ENCODE results near the gene PCDH18. TPM values are rescaled to one million over a fixed set of nuclear protein-coding genes. Genes with fewer than 3 reads are reported as not detected.

The PCDH18 gene
- total RNA-seq, 1 donor from 2014 or later: 1.2 TPM

DNA sequence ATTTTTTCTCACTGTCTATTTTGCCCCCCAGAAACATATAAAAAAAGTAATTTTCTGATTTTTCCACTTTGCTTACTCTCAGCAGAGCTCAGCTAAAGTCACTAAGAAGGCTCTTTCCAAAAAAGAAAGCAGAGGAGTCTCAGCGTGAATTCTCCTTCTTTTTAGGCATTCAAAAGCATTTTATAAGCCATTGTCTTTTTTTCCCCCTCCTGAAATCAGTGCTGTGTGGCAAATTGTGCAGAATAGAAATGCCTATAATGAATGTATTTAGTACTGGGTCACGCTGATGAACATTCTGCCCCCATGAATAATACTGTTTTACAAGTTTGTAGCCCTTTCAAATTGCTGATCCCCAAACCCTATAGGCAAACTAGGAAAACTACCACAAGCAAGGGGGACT lies 1.6 kb upstream of the PCDH18 start:
- H3K4me3 ChIP-seq (ENCODE audit: low read depth, low read length): no peak overlapping the region
- TF ChIP-seq, protein P1, sequence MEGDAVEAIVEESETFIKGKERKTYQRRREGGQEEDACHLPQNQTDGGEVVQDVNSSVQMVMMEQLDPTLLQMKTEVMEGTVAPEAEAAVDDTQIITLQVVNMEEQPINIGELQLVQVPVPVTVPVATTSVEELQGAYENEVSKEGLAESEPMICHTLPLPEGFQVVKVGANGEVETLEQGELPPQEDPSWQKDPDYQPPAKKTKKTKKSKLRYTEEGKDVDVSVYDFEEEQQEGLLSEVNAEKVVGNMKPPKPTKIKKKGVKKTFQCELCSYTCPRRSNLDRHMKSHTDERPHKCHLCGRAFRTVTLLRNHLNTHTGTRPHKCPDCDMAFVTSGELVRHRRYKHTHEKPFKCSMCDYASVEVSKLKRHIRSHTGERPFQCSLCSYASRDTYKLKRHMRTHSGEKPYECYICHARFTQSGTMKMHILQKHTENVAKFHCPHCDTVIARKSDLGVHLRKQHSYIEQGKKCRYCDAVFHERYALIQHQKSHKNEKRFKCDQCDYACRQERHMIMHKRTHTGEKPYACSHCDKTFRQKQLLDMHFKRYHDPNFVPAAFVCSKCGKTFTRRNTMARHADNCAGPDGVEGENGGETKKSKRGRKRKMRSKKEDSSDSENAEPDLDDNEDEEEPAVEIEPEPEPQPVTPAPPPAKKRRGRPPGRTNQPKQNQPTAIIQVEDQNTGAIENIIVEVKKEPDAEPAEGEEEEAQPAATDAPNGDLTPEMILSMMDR (IDR thresholded peaks at IDR 0.05; ENCODE audit: insufficient read depth, low read length, poor library complexity, severe bottlenecking): no peak
- no peak for DNase-seq (ENCODE audit: low read depth)
- no peaks in the 10 kb centered on the region for H3K36me3 ChIP-seq (ENCODE audit: control insufficient read depth, insufficient read depth, low read length)
- H3K27me3 ChIP-seq (ENCODE audit: control insufficient read depth, insufficient read depth, low read length): no peaks in the 10 kb centered on the region

DNA sequence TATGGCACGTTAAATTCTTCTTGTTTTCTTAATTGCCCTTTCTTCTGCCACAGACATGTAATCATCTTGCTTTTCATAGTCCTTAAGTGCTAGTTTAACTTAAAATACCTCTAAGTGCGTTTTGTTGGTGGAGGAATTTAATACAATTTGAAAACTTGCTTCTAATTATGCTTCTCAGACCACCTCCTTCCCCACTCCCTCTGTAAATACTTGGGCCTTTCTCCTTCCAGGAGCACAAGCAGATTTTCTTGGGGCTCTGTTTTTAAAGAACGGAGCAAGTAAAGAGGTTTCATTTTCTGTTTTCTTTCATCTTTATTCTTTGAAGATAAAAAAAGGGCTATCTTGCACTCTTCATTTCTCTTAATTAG lies 559 bp upstream of the PCDH18 start:
- H3K27me3 ChIP-seq (ENCODE audit: control insufficient read depth, insufficient read depth, low read length): no peaks in the 10 kb centered on the region
- TF ChIP-seq, protein P1 (IDR thresholded peaks at IDR 0.05; ENCODE audit: insufficient read depth, low read length, poor library complexity, severe bottlenecking): no peak
- DNase-seq (ENCODE audit: low read depth): no peak
- H3K36me3 ChIP-seq (ENCODE audit: control insufficient read depth, insufficient read depth, low read length): no peaks in the 10 kb centered on the region
- H3K4me3 ChIP-seq (ENCODE audit: low read depth, low read length): peak overlapping the region; percentile 57

DNA sequence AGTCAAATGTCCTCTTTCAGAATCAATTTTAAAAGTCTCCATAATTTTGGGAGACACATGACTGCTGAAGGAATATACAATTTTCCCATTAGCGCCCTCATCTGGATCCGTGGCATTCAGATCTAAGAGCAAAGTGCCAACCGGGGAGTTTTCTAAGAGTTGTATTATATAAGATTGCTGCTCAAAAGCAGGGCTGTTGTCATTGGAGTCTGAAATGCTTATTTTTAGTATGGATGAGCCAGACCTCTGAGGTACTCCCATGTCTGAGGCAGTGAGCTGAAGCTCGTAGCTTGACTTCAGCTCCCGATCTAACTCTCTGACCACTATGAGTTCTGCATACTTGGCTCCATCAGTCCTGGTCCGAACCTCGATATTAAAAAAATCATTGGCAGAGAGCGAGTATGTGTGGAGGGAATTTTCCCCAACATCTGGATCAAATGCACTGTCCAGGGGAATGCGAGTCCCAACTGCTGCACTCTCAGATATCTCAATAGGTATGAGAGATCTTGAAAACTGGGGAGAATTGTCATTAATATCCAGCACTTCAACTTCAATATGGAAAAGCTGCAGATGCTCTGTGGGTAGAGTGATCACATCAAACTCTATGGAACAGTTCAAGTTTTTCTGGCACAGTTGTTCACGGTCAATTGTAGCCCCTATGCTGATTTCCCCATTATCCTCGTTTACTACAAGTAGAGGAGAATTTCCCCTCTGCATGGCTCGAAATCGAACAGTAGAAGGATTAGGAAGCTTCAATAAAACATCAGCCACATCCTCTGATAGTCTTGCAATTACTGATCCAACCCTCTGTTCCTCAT lies 917 bp downstream of the PCDH18 start:
- TF ChIP-seq, protein P1 (IDR thresholded peaks at IDR 0.05; ENCODE audit: insufficient read depth, low read length, poor library complexity, severe bottlenecking): peak; percentile 30
- no peak for DNase-seq (ENCODE audit: low read depth)
- no peaks in the 10 kb centered on the region for H3K27me3 ChIP-seq (ENCODE audit: control insufficient read depth, insufficient read depth, low read length)
- H3K36me3 ChIP-seq (ENCODE audit: control insufficient read depth, insufficient read depth, low read length): no peaks in the 10 kb centered on the region
- peak overlapping the region; percentile 57 for H3K4me3 ChIP-seq (ENCODE audit: low read depth, low read length)

DNA sequence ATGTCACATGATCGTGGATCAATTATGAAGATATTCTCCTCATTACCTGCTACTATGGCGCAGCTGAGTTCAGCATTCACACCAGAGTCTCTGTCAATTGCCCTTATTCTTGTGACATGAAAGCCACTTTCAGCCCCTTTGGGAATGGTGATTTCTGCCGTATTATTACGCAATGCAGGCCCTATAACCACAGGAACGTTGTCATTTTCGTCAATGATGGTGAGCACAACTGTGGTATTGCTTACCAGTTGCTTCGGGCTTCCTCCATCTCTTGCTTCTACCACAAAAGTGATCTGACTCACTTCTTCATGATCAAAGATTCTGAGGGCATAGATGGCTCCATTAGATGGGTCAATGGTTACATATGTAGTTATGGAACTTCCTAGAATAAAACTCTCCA lies 2.1 kb downstream of the PCDH18 start:
- Histone ChIP-seq H3K4me3 (ENCODE audit: low read depth, low read length) (no peak overlapping the region), H3K36me3 (ENCODE audit: control insufficient read depth, insufficient read depth, low read length) (no peaks in the 10 kb centered on the region), H3K27me3 (ENCODE audit: control insufficient read depth, insufficient read depth, low read length) (no peaks in the 10 kb centered on the region)
- DNase-seq (ENCODE audit: low read depth): no peak
- TF ChIP-seq, protein P1 (IDR thresholded peaks at IDR 0.05; ENCODE audit: insufficient read depth, low read length, poor library complexity, severe bottlenecking): no peak

DNA sequence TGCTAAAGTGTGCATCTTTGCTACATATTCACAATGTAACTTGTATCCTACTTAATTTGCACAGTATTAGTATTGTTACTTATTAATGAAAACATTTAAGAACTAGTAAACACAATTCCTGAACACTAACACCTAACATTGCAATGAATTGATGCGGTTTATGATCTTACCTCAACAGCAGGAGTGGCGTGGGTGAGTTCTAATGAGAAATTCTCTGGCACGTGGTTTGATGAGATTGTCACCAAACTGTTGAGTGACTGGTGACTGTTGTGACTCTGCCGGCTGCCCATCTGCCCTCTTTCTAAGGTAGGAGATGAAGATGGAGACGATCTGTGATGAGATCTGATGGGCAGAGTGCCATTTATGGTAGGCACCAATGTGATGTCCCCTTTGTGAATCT lies 2.9 kb downstream of the PCDH18 start:
- Histone ChIP-seq H3K27me3 (ENCODE audit: control insufficient read depth, insufficient read depth, low read length) (no peaks in the 10 kb centered on the region), H3K36me3 (ENCODE audit: control insufficient read depth, insufficient read depth, low read length) (no peaks in the 10 kb centered on the region), H3K4me3 (ENCODE audit: low read depth, low read length) (no peak overlapping the region)
- DNase-seq (ENCODE audit: low read depth): no peak
- TF ChIP-seq, protein P1 (IDR thresholded peaks at IDR 0.05; ENCODE audit: insufficient read depth, low read length, poor library complexity, severe bottlenecking): no peak

DNA sequence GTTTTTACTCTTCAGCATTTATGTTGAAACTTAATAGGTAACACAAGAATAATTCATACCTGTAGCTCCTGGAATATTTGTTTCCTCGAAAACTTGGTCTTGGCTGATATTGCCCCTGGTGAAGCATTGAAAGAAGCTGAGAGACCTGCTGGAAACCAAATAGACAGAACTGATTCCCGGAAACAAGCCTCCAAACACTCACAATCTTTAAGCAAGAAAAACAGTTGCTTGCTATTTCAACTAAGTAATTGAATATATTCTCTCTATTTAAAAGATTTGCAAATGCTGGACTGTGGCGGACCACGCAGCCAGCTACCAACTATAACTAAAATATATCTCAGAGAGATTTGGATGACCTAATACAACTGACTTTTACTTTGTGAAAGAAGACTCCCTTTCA lies 3.6 kb downstream of the PCDH18 start:
- DNase-seq (ENCODE audit: low read depth): no peak
- Histone ChIP-seq H3K4me3 (ENCODE audit: low read depth, low read length) (no peak overlapping the region), H3K36me3 (ENCODE audit: control insufficient read depth, insufficient read depth, low read length) (no peaks in the 10 kb centered on the region), H3K27me3 (ENCODE audit: control insufficient read depth, insufficient read depth, low read length) (no peaks in the 10 kb centered on the region)
- TF ChIP-seq, protein P1 (IDR thresholded peaks at IDR 0.05; ENCODE audit: insufficient read depth, low read length, poor library complexity, severe bottlenecking): no peak
